ENCODE data around the gene CDKN2D.
A peak's percentile ranks its signal among the peaks of the same experiment; 100 is the strongest.
"Not testable (repeated sequence)": the region's sequence is repeated elsewhere in the genome, so short reads cannot be mapped to it uniquely, and the experiment has no call there.

Gene CDKN2D

DNA sequence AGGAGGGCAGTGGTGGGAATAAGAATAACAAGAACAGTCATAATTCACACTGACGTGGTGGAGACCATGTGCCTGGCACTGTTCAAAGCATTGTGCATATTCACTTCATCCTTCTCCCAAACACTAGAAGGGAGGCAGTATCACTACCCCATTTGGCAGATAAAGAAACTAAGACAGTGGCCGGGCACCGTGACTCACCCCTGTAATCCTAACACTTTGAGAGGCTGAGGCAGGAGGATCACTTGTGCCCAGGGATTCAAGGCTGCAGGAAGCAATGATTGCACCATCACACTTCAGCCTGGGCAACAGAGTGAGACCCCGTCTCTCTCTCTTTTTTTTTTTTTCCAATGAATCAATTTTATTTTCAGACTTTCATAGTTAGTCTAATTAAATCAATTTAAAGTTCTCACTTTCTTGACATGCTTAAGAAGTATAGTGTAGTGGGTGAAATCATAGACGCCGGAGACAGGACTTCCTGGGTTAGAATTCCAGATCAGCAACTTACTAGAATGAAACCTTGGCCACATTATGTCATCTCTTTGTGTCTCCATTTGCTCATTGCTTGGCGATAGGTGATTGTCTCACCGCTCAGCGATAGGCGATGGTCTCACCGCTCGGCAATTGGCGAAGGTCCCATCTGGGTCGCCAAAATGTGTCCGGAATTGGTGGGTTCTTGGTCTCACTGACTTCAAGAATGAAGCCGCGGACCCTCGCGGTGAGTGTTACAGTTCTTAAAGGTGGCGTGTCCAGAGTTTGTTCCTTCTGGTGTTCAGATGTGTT, 30.4 kb downstream of the CDKN2D start:
- peak overlapping the region in 1 of 7 experiments; percentile 37 for H3K4me3 ChIP-seq (ENCODE audit: control insufficient read depth in 1 of 7, extremely low read depth in 1 of 7, insufficient read depth in 4 of 7, low read depth in 2 of 7, low read length in 6 of 7)
- peaks cover 0 to 26% (median 16%) of the 10 kb centered on the region in 4 experiments for H3K4me1 ChIP-seq (ENCODE audit: control extremely low read depth in 1 of 4, control insufficient read depth in 4 of 4, insufficient read depth in 4 of 4, low read length in 3 of 4)
- H3K27me3 ChIP-seq (replicated peaks in 2 of 5; ENCODE audit: control insufficient read depth in 4 of 5, insufficient read depth in 5 of 5, low read length in 4 of 5): peaks cover 0 to 2% (median 0%) of the 10 kb centered on the region in 5 experiments
- H3K27ac ChIP-seq (ENCODE audit: insufficient read depth in 1 of 2, low read depth in 1 of 2, low read length in 2 of 2, poor library complexity in 1 of 2, severe bottlenecking in 2 of 2): no peak overlapping the region
- CTCF ChIA-PET: interaction anchor here (0.9 to 1.3 kb wide), 3 partner anchors 27 to 163 kb away, joined by 3 read pairs; partner anchors contain the start of gene QTRT1
- peak in 2 of 3 donors; percentile 48 to 56 for DNase-seq
- 62% methylated on average over 9 of the region's 20 CpGs for WGBS (ENCODE audit: insufficient coverage)
- H3K36me3 ChIP-seq (ENCODE audit: control insufficient read depth in 4 of 4, insufficient read depth in 4 of 4, low read length in 3 of 4): no peaks in the 10 kb centered on the region
- POLR2A ChIA-PET: no interaction called here
- H3K9me3 ChIP-seq (ENCODE audit: control extremely low read depth in 1 of 5, control insufficient read depth in 4 of 5, insufficient read depth in 2 of 5, low read depth in 1 of 5, low read length in 4 of 5): no peaks in the 10 kb centered on the region

- H3K4me3 ChIP-seq (ENCODE audit: control insufficient read depth in 1 of 7, extremely low read depth in 1 of 7, insufficient read depth in 4 of 7, low read depth in 2 of 7, low read length in 6 of 7): no peak overlapping the region
- H3K9me3 ChIP-seq (ENCODE audit: control extremely low read depth in 1 of 5, control insufficient read depth in 4 of 5, insufficient read depth in 2 of 5, low read depth in 1 of 5, low read length in 4 of 5): no peaks in the 10 kb centered on the region
- DNase-seq: no peak
- peaks cover 0 to 2% (median 0%) of the 10 kb centered on the region in 5 experiments for H3K27me3 ChIP-seq (replicated peaks in 2 of 5; ENCODE audit: control insufficient read depth in 4 of 5, insufficient read depth in 5 of 5, low read length in 4 of 5)
- peaks cover 0 to 19% (median 10%) of the 10 kb centered on the region in 4 experiments for H3K4me1 ChIP-seq (ENCODE audit: control extremely low read depth in 1 of 4, control insufficient read depth in 4 of 4, insufficient read depth in 4 of 4, low read length in 3 of 4)
- CTCF ChIA-PET: interaction anchor here (0.6 to 1.3 kb wide), 4 partner anchors 21 to 178 kb away, joined by 3 read pairs; partner anchors contain the start of gene S1PR5
- WGBS (ENCODE audit: insufficient coverage): 97% methylated on average over 8 of the region's 11 CpGs
- POLR2A ChIA-PET: no interaction called here
- H3K36me3 ChIP-seq (ENCODE audit: control insufficient read depth in 4 of 4, insufficient read depth in 4 of 4, low read length in 3 of 4): no peaks in the 10 kb centered on the region
- H3K27ac ChIP-seq (ENCODE audit: insufficient read depth in 1 of 2, low read depth in 1 of 2, low read length in 2 of 2, poor library complexity in 1 of 2, severe bottlenecking in 2 of 2): no peak overlapping the region
Observed at GRCh38 chr19:10537668-10538067, 31.1 kb downstream of the CDKN2D start.

GRCh38 chr19:10535613-10536012, 33.2 kb downstream of the CDKN2D start:
- Histone ChIP-seq H3K27me3 (replicated peaks in 2 of 5; ENCODE audit: control insufficient read depth in 4 of 5, insufficient read depth in 5 of 5, low read length in 4 of 5) (peaks cover 0 to 2% (median 0%) of the 10 kb centered on the region in 5 experiments), H3K4me1 (ENCODE audit: control extremely low read depth in 1 of 4, control insufficient read depth in 4 of 4, insufficient read depth in 4 of 4, low read length in 3 of 4) (peaks cover 0 to 15% (median 6%) of the 10 kb centered on the region in 4 experiments), H3K4me3 (ENCODE audit: control insufficient read depth in 1 of 7, extremely low read depth in 1 of 7, insufficient read depth in 4 of 7, low read depth in 2 of 7, low read length in 6 of 7) (no peak overlapping the region), H3K27ac (ENCODE audit: insufficient read depth in 1 of 2, low read depth in 1 of 2, low read length in 2 of 2, poor library complexity in 1 of 2, severe bottlenecking in 2 of 2) (no peak overlapping the region), H3K9me3 (ENCODE audit: control extremely low read depth in 1 of 5, control insufficient read depth in 4 of 5, insufficient read depth in 2 of 5, low read depth in 1 of 5, low read length in 4 of 5) (no peaks in the 10 kb centered on the region), H3K36me3 (ENCODE audit: control insufficient read depth in 4 of 4, insufficient read depth in 4 of 4, low read length in 3 of 4) (no peaks in the 10 kb centered on the region)
- POLR2A ChIA-PET: no interaction called here
- WGBS (ENCODE audit: insufficient coverage): 94% methylated on average over 5 of the region's 6 CpGs
- CTCF ChIA-PET: interaction anchor here (1.0 to 4.0 kb wide), 5 partner anchors 7 to 305 kb away, joined by 3 to 12 read pairs (median 4); no protein-coding TSS in a partner anchor
- no peak for DNase-seq

- no peaks in the 10 kb centered on the region for H3K36me3 ChIP-seq (ENCODE audit: control insufficient read depth in 4 of 4, insufficient read depth in 4 of 4, low read length in 3 of 4)
- H3K4me1 ChIP-seq (ENCODE audit: control extremely low read depth in 1 of 4, control insufficient read depth in 4 of 4, insufficient read depth in 4 of 4, low read length in 3 of 4): peaks cover 0 to 8% (median 0%) of the 10 kb centered on the region in 4 experiments
- 68% methylated on average over 6 of the region's 10 CpGs for WGBS (ENCODE audit: insufficient coverage)
- H3K4me3 ChIP-seq (ENCODE audit: control insufficient read depth in 1 of 7, extremely low read depth in 1 of 7, insufficient read depth in 4 of 7, low read depth in 2 of 7, low read length in 6 of 7): no peak overlapping the region
- H3K27ac ChIP-seq (ENCODE audit: insufficient read depth in 1 of 2, low read depth in 1 of 2, low read length in 2 of 2, poor library complexity in 1 of 2, severe bottlenecking in 2 of 2): no peak overlapping the region
- ChIA-PET POLR2A (no interaction called here), CTCF (interaction anchor here (0.9 to 4.0 kb wide), 6 partner anchors 9 to 131 kb away, joined by 3 to 12 read pairs (median 4); no protein-coding TSS in a partner anchor)
- peak in 2 of 3 donors; percentile 38 to 55 for DNase-seq
- peaks cover 0 to 2% (median 0%) of the 10 kb centered on the region in 5 experiments for H3K27me3 ChIP-seq (replicated peaks in 2 of 5; ENCODE audit: control insufficient read depth in 4 of 5, insufficient read depth in 5 of 5, low read length in 4 of 5)
- H3K9me3 ChIP-seq (ENCODE audit: control extremely low read depth in 1 of 5, control insufficient read depth in 4 of 5, insufficient read depth in 2 of 5, low read depth in 1 of 5, low read length in 4 of 5): no peaks in the 10 kb centered on the region
Observed at GRCh38 chr19:10533646-10534386, 35.0 kb downstream of the CDKN2D start.

DNA sequence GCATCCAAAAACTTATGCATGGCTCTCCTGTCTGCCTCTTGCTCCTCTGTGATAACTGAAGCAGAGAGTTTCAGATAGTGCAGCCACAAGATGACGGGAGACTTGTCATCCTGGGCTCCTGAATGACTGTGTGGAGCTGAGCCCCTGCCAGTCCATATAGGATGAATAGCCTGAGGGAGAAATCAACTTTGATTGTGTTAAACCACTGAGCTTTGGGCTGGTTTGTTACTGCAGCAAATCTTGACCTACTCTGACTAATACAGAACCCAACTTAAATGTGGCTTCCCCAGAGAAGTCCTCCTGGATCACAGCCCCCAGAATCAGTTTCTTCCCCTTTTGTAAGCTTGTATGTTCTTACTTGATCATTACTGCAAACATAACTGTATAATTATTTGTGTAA, 36.3 kb downstream of the CDKN2D start:
- Histone ChIP-seq H3K27me3 (replicated peaks in 2 of 5; ENCODE audit: control insufficient read depth in 4 of 5, insufficient read depth in 5 of 5, low read length in 4 of 5) (no peaks in the 10 kb centered on the region), H3K36me3 (ENCODE audit: control insufficient read depth in 4 of 4, insufficient read depth in 4 of 4, low read length in 3 of 4) (no peaks in the 10 kb centered on the region), H3K4me1 (ENCODE audit: control extremely low read depth in 1 of 4, control insufficient read depth in 4 of 4, insufficient read depth in 4 of 4, low read length in 3 of 4) (peaks cover 0 to 5% (median 0%) of the 10 kb centered on the region in 4 experiments), H3K4me3 (ENCODE audit: control insufficient read depth in 1 of 7, extremely low read depth in 1 of 7, insufficient read depth in 4 of 7, low read depth in 2 of 7, low read length in 6 of 7) (no peak overlapping the region), H3K27ac (ENCODE audit: insufficient read depth in 1 of 2, low read depth in 1 of 2, low read length in 2 of 2, poor library complexity in 1 of 2, severe bottlenecking in 2 of 2) (no peak overlapping the region), H3K9me3 (ENCODE audit: control extremely low read depth in 1 of 5, control insufficient read depth in 4 of 5, insufficient read depth in 2 of 5, low read depth in 1 of 5, low read length in 4 of 5) (no peaks in the 10 kb centered on the region)
- 100% methylated on average over 1 of the region's 1 CpG for WGBS (ENCODE audit: insufficient coverage)
- ChIA-PET POLR2A (no interaction called here), CTCF (interaction anchor here (2.0 kb wide), 1 partner anchor 9 kb away, joined by 7 read pairs; no protein-coding TSS in a partner anchor)
- DNase-seq: no peak

- H3K27me3 ChIP-seq (replicated peaks in 2 of 5; ENCODE audit: control insufficient read depth in 4 of 5, insufficient read depth in 5 of 5, low read length in 4 of 5); H3K4me3 ChIP-seq (ENCODE audit: control insufficient read depth in 1 of 7, extremely low read depth in 1 of 7, insufficient read depth in 4 of 7, low read depth in 2 of 7, low read length in 6 of 7); H3K36me3 ChIP-seq (ENCODE audit: control insufficient read depth in 4 of 4, insufficient read depth in 4 of 4, low read length in 3 of 4); H3K4me1 ChIP-seq (ENCODE audit: control extremely low read depth in 1 of 4, control insufficient read depth in 4 of 4, insufficient read depth in 4 of 4, low read length in 3 of 4); H3K9me3 ChIP-seq (ENCODE audit: control extremely low read depth in 1 of 5, control insufficient read depth in 4 of 5, insufficient read depth in 2 of 5, low read depth in 1 of 5, low read length in 4 of 5); CTCF ChIA-PET; H3K27ac ChIP-seq (ENCODE audit: insufficient read depth in 1 of 2, low read depth in 1 of 2, low read length in 2 of 2, poor library complexity in 1 of 2, severe bottlenecking in 2 of 2); POLR2A ChIA-PET; DNase-seq: not testable (repeated sequence)
- 100% methylated on average over 4 of the region's 8 CpGs for WGBS (ENCODE audit: insufficient coverage)
Observed at GRCh38 chr19:10526887-10527286, 41.9 kb downstream of the CDKN2D start.
